KOPT-K1 (cell line): ENCODE measurements around the gene RBP3.

ENCODE experiments used
- H3K27ac ChIP-seq: fragments of 200-600 bp; sonication (generic); 2 replicates; pipeline ENCODE4 v1.5.1; 2016; ENCODE audit warnings: antibody characterized with exemption, mild to moderate bottlenecking, low read depth, low read length; ENCODE audit not compliant: poor library complexity, severe bottlenecking
- H3K36me3 ChIP-seq: fragments of 200-600 bp; sonication (generic); 2 replicates; pipeline ENCODE4 v1.5.1; 2017; ENCODE audit warnings: antibody characterized with exemption, mild to moderate bottlenecking, low read length, moderate library complexity; ENCODE audit not compliant: insufficient read depth
- H3K9me3 ChIP-seq: fragments of 200-600 bp; sonication (generic); 2 replicates; pipeline ENCODE4 v1.5.1; 2017; ENCODE audit warnings: antibody characterized with exemption, low read length, mild to moderate bottlenecking; ENCODE audit not compliant: insufficient read depth, poor library complexity, severe bottlenecking

Gene RBP3

DNA sequence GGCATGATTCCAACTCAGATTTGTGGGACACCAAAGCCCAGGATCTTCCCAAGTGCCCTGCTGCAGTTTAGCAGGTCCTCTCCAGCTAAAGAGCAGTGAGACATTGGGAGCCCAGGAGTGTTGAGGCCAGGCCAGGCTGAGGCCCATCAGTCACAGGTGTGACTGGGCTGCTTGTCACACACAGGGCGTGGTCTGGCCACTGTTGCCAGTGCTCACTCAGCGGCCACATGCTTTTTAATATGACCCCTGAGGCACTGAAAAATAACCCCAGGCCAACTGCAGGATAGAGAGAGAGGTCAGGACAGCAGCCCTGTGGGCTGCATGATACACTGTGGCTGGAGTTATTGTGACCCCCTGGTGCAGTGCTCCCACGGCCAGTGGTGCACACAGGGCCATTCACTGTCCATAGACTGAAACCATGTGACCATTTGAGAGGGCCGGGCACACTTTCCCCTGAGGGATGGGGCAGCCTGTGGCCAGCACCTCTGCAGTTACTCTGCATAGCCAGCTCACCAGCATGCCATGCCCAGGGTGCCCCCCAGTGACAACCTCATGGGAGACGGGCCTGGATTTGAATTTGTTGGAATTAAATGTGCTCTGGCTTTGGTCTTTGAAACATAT, 21.7 kb upstream of the RBP3 start:
- H3K27ac ChIP-seq = no peak overlapping the region
- no peaks in the 10 kb centered on the region for H3K9me3 ChIP-seq

DNA sequence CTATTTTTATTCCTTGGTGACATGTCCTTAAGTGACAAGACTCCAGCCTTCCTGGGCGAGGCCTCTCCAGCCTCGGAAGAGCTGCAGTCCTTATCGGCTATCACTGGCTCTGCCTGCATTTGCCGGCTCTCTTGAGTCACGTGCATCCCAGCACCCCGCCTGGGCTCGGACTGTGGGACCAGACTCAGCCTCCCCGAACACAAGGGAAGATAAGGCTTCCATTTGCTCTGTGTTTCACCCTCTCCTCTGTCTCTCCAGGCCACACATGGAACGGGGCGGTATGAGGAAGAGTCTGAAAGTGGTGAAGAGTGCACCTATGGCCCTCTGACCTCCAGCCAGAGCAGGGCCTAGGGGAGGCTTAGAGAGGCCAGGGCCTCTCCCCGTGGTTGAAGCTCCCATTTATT, 21.2 kb upstream of the RBP3 start:
- Histone ChIP-seq H3K9me3 (no peaks in the 10 kb centered on the region), H3K27ac (no peak overlapping the region), H3K36me3 (no peaks in the 10 kb centered on the region)

More for the DNA sequence above, 21.7 kb upstream of the RBP3 start:
- no peaks in the 10 kb centered on the region for H3K36me3 ChIP-seq

DNA sequence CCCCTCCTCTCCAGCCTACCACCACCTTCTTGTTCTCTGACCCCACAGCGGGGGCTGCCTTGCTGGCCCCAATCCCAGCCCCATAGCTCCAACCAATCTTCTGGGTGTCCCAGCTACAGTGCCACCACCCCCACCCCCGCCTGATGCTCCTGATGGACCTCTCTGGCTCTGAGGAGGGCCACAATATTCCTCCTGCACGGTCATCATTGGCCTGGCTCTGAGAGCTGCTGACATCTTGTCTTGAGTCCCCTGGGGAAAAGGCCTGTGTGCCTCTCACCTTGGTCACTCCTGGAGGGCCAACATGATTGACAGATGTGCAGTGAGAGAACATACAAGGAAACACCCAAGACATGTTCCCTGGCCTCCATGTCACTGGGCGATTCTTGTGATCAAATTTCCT, 18.3 kb upstream of the RBP3 start:
- H3K9me3 ChIP-seq = no peaks in the 10 kb centered on the region
- no peaks in the 10 kb centered on the region for H3K36me3 ChIP-seq
- H3K27ac ChIP-seq = no peak overlapping the region

DNA sequence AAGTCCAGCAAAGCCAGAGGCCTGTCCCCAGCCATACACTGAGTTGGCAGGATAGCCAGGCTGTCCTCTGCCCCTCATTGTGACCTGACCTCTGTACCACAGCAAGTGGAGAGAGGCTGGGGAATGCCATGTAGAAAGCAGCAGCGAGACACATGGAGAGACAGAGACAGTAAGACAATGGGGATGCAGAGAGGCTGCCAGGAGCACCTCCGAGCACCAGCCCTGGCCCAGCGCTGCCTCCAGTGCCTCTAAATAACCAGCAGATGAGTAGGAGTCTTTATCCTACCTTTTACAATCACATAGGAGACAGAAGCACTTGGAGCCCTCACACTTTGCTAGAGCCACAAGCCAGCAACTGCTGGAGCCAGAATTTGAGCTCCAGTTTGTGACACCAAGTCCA, 17.8 kb upstream of the RBP3 start:
- no peak overlapping the region for H3K27ac ChIP-seq
- H3K36me3 ChIP-seq = no peaks in the 10 kb centered on the region
- no peaks in the 10 kb centered on the region for H3K9me3 ChIP-seq

DNA sequence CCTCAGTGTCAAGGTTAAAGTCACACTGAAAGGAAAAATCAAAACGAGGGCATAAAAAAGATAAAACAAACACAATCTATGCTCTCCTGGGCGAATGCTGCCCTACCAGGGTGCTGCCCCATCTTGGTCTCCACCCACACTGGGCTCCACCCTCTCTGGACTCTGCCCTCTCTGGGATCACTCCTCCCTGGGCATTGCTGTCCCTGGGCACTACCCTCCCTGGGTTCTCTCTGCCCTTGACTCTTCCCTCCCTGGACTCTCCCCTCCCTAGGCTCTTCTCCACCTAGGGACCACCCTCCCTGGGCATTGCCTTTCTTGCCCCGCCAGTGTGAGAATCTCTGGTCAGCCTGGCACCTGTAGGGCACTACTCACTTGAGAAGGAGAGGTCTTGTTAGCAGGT, 17.4 kb upstream of the RBP3 start:
- Histone ChIP-seq H3K9me3 (no peaks in the 10 kb centered on the region), H3K36me3 (no peaks in the 10 kb centered on the region), H3K27ac (no peak overlapping the region)

DNA sequence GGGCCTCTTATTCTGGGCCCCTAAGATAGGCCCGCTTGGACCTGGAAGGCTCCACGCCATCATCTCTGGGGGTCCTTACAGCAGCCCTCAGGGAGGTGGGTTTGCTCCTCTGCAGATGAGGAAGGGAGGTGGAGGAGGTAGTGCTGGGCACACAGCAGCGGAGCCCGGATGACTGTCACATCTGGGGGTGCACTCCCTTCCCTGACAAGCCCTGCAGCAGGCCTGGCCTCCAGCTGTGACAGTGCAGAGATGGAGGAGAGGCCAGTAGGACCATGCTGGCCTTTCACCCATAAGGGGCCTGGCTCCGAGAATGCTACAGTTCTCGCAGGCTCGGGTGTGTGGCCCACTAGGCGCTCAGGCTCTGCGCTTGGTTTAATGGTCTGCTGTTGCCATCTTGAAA, 16.7 kb upstream of the RBP3 start:
- H3K36me3 ChIP-seq = no peaks in the 10 kb centered on the region
- no peaks in the 10 kb centered on the region for H3K9me3 ChIP-seq
- no peak overlapping the region for H3K27ac ChIP-seq

DNA sequence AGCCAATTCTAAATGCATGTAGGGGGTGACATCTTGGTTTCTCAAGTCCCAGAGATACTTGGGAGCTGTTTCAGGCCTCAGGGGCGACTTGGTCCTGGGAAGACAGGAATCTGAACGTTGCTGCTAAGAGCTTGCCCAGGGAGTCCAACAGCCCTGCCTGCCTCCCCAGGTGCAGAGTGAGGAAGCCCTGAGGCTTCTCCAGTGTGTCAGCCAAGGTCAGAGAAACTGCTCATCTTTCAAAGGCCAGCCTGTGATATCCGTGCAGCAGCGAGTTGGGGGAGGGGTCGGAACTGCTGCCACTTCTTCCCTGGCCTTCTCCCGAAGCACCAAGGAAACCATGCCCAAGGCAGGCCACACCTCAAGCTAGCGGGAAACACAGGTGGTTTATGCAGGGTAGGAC, 16.2 kb upstream of the RBP3 start:
- H3K36me3 ChIP-seq = no peaks in the 10 kb centered on the region
- H3K27ac ChIP-seq = no peak overlapping the region
- no peaks in the 10 kb centered on the region for H3K9me3 ChIP-seq

DNA sequence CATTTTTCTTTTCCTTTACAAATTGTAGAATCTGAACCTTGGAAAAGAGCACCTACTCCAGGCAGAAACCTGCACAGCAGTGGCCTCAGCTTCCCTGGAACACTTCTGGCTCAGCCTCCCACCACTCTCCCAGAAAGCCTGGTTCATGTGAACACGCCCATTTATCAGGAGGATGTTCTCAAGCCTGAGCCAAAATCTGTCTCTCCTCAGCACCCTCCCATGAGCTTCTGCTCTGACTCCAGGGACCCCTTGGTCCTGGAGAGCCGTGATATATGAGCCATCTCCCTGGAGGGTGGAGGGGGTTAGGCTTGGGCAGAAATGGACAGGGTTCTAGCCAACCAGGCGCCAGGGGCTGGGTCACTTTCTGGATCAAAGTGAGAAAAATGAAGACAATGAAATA, 15.8 kb upstream of the RBP3 start:
- Histone ChIP-seq H3K9me3 (no peaks in the 10 kb centered on the region), H3K27ac (no peak overlapping the region)

DNA sequence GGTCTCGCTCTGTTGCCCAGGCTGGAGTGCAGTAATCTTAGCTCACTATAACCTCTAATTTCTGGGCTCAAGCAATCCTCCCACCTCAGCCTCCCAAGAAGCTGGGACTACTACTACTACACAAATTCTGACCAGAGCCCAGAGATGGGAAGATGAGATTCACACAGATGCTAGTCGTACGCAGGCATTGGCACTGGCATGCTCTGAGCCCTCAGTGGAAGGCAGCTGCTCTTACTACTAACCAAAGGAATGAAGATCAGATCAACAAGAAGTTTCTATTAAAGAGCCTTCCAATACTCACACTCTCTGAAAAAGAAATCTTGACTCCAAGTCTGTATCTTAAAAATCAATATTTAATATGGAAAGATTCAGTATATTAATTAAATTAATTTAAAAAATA, 15.2 kb upstream of the RBP3 start:
- Histone ChIP-seq H3K9me3 (no peaks in the 10 kb centered on the region), H3K36me3 (no peaks in the 10 kb centered on the region), H3K27ac (no peak overlapping the region)

More for the DNA sequence above, 15.8 kb upstream of the RBP3 start:
- no peaks in the 10 kb centered on the region for H3K36me3 ChIP-seq

DNA sequence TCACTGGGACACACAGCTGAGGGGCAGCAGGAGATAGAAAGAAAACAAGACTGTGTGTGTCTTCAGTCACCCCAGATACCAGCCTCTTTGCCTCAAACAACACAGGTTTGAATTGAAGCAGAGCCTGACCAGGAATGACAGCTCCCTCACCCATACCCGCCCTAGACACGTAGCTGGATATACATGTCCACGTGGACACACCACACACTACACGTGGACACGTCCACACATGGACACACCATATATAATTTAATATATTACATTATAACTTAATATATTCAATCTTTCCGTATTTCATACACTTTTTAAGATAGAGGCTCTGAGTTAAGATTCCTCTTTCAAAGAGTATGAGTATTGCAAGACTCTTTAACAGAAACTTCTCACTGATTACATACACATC, 14.6 kb upstream of the RBP3 start:
- Histone ChIP-seq H3K27ac (no peak overlapping the region), H3K9me3 (no peaks in the 10 kb centered on the region), H3K36me3 (no peaks in the 10 kb centered on the region)

DNA sequence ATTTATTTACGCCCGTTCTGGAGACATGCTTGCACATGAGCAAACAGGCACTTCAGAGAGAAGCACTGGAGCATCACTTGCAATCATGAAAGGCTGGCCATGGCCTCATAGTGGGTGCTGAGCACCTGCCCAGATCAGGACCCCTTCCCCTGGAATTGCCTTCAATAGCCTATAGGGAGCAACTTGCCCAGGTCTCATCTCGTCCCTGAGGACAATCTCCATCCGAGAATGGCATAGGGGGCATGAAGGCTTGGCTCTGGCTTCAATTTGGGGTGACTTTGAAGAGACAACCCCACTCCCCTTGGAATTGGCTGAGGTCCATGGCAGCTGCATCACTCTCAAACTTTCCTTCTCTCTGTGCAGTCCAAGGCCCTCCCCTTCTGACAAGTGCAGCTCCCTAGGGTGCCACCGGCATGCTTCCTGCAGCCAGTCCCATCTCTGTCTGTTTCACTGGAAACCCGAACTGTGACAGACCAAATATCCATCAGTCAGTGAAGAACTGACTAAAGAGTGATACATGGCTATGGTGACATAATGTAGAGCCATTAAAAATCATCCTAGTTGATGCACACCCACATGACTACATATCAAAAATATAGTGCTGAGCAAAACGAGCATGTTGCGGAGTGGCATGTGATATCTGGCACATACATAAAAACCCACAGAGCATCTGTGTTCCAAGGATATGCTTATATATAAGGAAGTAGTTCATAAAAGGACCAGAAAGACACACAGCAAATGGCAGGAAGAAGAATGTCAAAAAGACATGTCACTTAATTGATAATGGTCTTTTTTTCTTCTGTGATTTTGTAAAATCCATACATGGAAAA, 13.5 kb upstream of the RBP3 start:
- no peak overlapping the region for H3K27ac ChIP-seq
- H3K36me3 ChIP-seq = no peaks in the 10 kb centered on the region
- no peaks in the 10 kb centered on the region for H3K9me3 ChIP-seq

DNA sequence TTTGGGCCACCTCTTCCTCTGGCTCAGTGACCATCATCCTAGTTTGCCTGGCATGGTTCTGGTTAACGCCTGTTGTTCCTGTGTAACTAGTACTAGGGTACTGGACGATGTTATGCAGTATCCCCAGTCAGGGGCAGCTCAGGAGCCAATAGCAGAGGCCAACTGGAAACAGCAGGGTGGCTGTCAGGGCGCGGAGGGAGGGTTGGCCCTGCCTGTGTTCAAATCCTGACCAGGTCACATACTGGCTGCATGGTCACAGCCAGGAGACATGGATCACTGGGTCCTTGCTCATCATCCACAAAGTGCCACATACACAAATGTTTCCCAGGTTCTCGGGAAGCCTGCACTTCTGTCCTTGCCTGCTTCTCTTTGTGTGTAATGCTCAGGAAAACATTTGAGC, 12.3 kb upstream of the RBP3 start:
- Histone ChIP-seq H3K27ac (no peak overlapping the region), H3K36me3 (no peaks in the 10 kb centered on the region), H3K9me3 (no peaks in the 10 kb centered on the region)

DNA sequence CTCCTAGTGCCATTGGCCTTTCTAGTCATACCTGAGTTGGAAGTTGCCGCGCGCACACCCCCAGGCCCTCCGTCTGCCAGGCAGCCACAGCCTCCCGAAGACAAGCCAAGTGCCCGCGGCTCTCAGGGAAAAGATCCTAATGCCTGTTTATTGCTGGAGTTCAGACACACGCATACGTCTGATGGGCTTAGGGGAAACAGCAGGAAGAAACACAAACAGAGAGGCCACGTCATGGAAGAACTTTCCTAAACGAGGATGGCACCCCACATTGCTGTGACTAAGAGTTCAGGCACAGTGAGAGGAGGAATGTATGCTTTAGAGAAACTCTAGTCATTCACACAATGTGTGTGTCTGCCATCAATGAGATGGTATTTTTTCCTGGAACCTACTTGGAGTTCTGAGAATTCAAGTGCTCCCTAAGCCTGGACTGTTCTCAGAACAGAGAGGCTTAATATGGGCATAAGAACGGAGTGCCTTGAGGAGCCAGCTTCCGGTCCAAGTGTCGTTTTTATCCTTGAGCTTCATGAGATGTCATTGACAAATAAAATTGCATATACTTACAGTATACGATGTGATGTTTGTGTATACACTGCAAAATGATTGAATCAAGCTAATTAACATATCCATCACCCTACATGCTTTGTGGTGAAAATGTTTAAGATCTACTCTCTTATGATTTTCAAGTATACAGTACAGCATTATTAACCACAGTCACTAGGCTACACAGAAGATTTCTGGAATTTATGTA, 11.6 kb upstream of the RBP3 start:
- no peaks in the 10 kb centered on the region for H3K36me3 ChIP-seq
- H3K27ac ChIP-seq = no peak overlapping the region
- no peaks in the 10 kb centered on the region for H3K9me3 ChIP-seq

DNA sequence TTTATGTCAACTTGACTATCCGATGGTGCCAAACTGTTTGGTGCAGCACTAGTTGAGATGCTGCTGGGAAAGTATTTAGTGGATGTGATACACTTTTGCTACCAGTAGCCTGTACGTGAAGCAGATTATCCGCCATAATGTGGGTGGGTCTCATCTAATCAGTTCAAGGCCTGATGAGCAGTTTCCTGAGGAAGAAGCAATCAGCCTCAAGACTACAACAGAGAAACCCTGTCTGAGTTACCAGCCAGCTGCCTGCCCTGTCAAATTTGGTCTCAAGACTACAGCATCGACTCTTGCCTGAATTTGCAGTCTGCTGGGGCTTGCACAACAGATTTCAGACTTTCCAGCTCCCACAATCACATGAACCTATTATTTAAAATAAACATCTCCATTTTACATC, 10.9 kb upstream of the RBP3 start:
- Histone ChIP-seq H3K9me3 (no peaks in the 10 kb centered on the region), H3K27ac (no peak overlapping the region), H3K36me3 (no peaks in the 10 kb centered on the region)

DNA sequence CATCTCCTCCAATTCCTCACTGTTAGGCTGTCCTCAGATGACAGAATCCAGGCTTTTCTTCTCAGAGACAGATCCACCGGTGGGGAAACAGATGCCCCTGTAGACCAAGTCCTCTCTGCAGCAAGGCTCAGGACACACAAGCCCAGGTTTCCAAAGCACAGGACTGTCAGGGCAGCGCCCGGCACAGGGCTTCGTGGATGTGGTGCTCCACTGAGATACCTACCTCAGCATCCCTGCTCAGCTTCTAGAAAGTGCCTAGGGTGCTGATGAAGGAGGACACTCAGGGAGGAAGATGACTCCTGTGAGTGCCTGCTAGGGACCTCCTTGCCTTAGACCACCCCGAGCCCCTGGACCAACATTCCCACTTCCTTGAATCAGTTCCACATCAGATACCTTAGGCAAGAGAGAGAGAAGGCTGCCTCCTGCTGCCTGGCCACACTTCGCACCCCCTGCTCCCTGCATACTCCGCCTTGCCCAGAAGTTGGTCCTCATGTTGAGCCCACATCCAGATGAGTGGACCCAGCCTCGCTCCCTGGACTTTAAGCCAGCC, 8.9 kb upstream of the RBP3 start:
- no peak overlapping the region for H3K27ac ChIP-seq
- H3K9me3 ChIP-seq = no peaks in the 10 kb centered on the region
- no peaks in the 10 kb centered on the region for H3K36me3 ChIP-seq
